HG02759 (cell line): ENCODE data around the gene CMKLR1.

Source experiments
- ATAC-seq: cut with Tn5 transposase; IDR thresholded peaks from one replicate; pipeline ENCODE4 v1.9.1; 2021; ENCODE audit warnings: mild to moderate bottlenecking, moderate library complexity; ENCODE audit not compliant: unreplicated experiment

Gene CMKLR1

DNA sequence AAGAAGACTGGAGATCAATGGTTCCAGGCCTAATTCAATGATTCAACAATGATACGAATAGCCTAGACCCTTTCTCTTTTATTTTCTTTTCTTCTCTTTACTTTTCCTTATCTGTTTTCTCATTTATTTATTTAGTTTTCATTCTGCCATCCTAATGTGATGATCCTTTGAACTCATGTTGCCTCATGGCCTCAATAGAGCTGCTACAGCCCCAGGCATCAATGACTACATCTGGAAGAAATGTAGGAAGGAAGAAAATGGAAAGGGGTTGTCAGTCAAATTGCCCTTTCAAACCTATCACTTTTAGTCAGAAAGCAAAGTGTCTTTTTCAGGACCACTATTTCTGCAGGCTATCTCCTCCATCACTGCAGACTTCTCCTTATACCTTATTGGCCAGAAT, 69.9 kb downstream of the CMKLR1 start:
- no peak for ATAC-seq

DNA sequence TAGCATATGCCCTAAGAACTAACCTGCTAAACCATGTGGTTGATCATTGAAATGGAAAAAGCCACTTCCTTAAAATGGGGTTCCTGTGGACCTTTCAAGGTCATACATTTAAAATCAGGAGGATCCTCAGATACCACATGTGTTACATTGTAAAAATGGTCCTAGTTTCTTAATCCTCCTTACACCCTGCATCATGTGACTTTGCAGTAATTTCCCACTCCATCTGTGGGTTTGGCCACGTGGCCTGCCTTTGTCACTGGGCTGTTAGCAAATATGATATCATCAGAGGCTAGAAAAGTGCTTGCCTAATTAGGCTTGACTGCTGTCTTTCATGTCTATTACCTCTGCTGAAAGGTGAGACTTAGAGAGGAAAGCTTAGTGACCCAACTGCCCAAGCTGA, 70.7 kb downstream of the CMKLR1 start:
- ATAC-seq: no peak

DNA sequence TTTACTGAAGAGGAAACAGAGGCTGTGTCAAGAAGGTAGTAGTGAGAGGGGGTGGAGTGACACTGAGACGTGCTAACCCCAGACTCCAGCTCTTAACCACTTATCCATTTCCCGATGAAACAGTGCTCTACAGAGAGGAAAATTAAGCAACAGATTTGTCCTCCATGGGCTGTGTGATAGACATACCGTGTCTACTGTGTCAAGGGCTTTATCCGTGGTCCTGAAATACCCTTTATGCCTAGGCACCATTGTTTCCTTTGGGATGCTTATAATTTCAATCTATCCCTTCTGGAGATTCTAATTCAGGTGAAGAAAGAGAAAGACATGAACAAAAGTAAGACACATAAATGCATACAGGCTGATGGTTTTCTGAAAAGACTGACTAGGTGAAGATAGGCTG, 71.7 kb downstream of the CMKLR1 start:
- no peak for ATAC-seq

DNA sequence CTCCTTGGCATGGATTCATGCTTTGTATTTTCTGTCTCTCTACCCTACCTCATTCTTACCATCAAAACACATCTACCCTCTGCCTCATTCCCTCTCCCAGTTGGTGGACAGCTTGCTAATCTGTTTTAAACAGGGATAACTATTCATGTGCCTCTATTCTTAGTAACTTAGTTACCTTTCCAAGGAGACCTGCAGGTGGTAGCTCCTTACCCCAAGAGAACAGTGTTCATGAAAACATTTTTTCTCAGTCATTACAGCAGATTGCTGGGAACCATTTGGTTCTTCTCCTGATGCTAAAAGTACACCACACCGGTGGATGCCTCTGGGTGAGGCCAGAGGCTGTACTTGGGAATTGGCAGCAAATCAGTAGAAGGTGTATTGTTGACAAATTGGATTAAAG, 73.0 kb downstream of the CMKLR1 start:
- no peak for ATAC-seq

DNA sequence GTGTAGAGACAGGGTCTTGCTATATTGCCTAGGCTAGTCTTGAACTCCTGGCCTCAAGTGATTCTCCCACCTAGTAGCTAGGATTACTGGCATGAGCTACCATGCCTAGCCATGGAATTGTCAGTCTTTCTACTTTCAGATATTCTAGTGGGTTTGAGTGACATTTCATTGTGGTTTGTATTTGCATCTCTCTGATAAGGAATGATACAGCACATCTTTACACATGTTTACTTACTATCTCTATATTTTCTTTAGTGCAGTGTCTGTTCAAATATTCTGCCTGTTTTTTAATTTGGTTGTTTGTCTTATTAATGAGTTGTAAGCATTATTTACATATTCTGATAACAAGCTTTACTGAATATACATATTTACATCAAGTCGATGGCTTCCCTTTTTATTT, 73.6 kb downstream of the CMKLR1 start:
- ATAC-seq: no peak

DNA sequence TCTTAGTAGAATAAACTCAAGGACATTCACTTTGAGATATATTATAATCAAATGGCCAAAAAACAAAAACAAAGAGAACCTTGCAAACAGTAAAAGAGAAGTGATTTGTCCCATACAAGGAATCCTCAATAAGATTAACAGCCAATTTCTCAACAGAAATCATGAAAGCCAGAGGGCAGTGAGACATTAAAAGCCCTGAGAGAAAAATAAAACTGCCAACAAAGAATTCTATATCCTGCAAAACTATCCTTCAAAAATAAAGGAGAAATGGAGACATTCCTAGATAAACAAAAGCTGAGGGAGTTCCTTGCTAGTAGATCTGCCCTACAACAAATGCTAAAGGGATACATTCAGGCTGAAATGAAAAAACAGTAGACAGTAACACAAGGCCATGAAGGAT, 78.1 kb downstream of the CMKLR1 start:
- no peak for ATAC-seq

DNA sequence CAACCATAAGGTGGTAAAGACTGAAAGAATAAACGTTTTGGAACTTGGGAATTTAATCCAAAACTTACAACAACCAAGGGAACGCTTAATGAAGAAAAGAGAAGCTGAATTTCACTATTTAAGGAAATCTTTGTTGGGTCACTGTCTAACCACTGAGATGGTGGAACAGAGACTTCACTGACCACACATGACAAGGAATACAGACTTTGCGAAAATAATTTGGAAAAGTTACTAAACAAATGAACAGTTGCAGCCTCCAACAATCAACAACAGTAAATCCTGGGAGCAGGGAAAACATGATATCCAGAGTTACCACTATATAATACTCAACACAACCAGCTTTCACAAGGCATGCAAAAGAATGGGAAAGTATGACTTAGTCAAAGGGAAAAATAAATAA, 79.1 kb downstream of the CMKLR1 start:
- ATAC-seq: no peak

DNA sequence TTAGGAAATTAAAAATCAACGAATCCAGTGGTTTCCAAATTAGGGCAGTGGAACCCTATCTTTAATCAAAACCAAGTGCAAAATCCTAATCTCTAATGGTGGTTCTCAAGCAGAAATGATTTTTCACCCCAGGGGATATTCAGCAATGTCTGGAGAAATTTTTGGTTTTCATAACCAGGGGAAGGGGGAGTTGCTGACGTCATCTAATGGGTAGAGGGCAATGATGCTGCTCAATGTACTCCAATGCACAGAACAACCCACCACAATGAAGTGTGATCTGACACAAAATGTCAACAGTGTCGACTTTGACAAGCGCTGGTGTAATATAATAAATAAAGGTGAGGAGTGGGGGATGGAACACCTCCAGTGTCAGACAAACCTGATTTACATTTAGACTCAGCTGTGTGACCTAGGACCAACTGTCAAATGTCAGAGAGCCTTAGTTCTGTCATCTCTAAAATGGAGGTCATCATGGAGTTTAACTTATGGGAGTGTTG, 81.5 kb downstream of the CMKLR1 start:
- ATAC-seq: no peak

DNA sequence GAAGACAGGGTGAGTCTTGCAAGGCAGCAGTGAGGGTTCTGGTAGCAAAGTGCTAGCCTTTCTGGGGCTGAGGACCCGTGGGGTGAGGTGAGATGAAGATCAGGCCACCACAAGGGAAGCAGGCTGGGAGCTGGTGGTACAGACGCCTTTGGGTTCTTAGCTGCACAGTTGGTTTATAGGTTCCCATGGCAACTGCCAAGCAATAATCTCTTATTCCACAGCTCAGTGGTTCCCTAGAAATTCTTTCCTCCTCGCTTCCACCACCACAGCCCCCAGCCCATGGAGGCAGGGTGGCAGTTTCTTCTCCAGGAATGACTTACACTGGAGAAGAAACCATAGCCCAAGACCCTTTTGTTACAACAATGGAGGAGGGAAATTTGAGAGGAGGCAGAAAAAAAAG, 82.1 kb downstream of the CMKLR1 start:
- ATAC-seq: no peak

DNA sequence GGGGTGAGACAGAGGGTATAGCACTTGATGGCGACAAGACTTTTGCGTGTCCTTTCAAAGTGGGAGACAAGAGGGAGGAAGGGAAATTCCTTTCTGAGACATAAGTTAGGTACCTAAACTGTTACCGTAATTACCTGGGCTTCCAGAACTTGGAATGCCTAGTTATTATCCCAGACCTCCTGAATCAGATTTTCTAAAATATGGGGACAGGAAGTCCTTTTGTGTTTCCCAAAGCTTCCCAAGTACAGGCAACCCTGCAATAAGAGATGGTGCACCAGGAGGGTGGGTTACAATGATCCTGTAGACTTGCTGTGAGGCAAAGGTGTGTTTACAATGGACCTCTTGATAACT, 83.9 kb downstream of the CMKLR1 start:
- no peak for ATAC-seq

DNA sequence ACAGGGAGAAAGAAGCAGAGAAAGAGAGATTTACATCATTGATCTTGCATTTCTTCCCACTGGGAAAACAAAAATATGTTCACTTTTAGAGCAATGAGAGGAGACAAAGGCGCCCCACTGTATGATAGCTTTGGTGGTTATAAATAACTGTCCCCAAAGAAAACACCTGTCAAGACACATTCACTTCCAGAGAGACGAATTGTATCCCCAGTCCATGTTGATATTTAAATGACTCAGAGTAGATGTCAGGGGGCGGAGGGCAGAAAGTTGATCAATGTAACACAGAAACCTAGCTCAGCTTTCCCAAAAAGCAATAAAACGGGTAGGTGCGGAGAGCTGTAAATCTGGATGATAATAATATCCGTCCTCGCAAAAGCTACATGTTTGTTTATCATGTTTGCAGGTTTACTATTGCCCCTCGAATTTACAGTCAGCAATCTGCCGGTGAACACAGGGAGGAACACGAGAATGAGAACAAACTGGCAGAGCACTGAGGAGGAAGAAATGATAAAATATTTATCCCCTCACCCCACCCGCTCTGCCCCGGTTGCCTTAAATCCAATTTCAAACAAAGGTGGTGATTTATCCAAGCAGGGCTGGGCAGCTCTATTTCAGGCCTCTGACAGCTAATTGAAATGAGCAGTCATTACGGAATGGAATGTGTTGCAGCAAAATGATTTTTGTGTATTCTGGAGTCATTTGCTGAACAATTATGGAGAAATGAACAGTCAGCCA, 84.4 kb downstream of the CMKLR1 start:
- no peak for ATAC-seq

DNA sequence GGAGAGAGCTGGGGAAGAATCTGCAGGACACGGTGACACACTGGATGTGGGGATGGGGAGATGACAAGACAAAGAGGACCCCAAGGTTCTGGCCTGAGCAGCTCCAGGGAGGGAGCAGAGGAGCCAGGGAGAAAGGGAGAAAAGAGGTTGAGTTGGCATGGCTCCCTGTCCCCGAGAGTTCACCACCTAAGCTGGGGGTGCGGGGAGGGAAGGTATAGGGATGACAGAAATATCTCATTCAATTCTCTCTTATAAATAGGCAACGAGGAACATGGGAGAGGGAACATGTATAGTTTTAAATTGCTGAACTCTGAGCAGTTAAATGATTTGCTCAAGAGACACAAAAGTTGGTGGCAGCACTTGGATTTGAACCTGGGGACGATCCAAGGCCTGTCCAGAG, 85.1 kb downstream of the CMKLR1 start:
- ATAC-seq: no peak

DNA sequence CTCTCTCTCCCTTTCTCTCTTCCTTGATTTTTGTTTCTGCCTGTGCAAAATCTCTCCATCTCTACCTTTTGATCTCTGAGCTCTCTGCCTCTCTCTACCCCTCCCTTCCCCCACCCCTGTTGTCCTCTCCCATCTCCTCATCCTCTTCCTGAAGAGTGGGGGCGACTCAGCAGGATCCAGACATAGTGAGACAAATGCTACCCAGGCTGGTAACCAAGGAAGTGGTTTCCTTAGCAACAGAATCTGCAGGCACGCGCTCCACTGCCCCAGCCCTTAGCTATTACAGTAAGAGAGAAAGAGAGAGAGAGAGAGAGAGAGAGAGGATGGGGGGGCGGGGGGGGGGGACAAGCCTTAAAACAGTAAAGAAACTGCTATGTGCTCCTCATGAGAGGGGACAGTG, 85.6 kb downstream of the CMKLR1 start:
- ATAC-seq: no peak

DNA sequence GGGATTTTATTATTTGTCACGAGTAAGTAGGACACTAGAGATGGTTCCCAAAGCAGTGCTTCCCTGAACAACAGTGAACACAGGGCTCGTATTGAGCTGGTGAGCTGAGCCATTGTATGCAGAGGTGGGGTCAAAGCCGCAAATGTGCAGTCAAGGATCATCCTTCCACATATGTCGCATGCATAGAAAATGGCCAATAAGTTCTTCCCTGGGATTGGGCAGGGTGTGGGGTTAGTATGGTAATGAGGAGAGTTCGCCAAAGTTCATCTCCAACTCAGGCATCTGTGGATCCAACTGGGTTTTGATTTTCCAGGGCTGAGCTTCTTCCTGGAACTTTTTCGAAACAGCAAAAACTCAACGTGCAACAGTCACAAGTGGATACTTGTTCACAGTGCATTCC, 86.6 kb downstream of the CMKLR1 start:
- ATAC-seq: no peak

DNA sequence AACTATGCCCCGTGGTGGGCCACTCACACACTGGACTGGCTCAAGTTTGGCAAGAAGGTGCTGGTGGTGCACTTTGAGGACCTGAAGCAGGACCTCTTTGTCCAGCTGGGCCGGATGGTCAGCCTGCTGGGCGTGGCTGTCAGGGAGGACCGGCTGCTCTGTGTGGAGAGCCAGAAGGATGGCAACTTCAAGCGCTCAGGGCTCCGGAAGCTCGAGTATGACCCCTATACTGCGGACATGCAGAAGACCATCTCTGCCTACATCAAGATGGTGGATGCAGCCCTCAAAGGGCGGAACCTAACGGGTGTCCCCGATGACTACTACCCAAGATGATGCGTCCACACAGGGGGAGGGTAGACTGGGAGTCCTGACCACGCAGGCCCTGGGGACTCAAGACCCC, 91.1 kb downstream of the CMKLR1 start:
- no peak for ATAC-seq

DNA sequence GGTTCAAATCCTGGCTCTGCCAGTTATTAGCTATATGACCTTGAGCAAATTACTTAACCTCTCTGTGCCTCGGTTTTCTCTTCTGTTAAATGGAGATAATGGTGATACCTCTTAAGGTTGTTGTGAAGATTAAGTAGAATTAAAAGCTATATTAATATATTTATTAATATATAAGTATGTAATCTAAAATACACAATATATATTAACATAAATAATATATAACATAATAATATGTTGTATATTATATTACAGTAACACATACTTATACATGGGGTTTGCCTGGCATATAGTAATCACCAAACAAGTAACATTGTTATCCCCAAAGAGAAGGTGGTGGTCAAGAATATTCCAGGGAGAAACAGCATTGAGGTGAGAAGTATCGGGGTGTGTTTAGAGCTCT, 92.0 kb downstream of the CMKLR1 start:
- ATAC-seq: no peak

DNA sequence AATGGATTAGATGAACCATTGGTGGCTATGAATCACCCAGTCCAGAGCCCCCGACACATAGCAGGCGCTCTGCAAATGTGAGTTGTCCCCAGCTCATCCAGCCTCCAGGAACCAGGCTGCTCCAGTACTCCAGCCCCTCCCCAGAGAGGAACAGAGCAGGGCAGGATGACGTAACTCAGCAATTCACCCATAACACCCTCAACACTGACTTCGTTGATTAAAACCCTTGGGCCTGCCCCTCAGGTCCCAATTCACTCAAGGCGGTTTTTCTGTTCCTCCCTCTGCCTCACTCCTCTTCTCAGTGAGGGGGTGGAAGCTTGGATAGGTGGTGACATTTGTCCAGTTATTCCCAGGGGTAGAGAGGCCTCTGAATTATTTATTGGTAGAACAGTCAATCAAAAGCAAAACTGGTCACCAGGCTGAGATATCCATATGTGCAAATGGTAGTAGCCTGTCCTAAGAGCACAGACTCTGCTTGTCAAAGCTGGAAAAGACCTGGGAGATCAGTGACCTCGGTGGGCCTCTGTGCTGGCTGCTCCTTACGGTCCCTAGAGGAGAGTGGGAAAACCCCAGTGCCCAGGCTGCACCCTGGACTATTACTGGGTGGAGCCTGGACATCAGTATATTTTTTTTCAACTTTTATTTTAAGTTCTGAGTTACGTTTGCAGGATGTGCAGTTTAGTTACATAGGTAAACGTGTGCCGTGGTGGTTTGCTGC, 97.0 kb downstream of the CMKLR1 start:
- ATAC-seq: no peak

DNA sequence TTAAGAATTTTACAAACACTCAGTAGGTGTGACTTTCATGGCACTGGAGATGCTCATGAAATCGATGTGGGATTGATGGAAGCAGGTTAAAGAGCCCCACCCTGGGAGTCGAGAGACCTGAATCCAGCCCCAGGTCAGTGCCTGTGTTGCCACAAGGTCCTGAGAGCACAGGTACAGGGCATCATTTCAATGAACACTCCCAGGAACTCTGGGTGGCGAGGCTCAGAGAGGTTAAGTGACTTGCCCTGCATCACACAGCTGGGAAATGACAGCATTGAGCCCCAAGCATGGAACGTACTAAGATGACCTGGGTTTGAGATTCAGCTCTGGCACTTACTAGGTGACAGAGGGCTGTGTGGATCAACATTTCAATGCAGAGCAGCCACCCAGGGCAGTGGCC, 98.2 kb downstream of the CMKLR1 start:
- no peak for ATAC-seq

DNA sequence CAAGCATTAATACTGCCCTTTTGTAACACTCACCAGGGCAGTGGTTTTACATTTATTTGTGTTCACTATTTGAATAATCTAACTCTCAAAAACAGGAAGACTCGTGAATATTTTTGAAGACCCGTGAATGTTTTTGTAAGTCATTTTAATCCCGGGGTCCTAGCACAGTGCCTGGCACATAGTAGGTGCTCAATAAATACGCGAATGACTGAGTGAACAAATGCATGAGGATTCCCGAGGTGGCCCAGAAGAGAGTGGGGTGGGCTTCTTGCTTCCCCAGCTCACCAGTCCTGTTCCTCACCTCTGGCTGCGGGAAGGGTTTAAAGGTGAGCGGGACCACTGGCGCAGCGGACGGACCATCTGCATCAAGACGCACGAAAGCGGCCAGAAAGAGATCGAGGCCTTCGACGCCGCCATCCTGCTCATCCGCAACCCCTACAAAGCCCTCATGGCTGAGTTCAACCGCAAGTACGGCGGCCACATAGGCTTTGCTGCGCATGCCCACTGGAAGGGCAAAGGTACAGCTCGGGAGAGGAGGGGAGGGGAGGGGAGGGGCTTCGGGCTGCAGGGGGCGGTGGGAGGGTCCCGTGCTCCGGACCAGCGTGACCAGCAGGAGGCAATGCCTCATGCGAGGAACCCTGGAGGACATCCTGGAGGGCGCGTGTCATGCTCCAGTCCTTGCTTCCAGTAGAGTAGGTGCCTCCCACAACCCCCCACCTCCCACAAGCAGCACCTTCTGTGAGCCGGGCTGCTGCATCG, 98.9 kb downstream of the CMKLR1 start:
- ATAC-seq: no peak

DNA sequence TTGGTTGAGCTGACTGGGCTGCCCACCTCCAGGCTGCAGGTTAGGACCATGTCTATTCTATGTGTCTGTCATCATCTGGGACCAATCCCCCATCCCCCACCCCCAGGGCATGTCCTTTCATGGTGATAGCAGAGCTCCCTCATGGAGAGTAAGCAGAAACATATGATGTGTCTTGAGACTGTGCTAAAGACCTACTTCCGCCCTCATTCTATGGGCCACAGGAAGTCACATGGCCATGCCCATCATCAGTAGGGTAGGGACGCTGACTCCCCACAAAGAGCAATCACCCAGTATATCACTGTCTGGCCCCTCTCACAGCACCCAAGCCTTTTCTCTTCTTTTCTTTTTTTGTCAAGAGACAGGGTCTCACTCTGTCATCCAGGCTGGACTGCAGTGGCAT, 99.7 kb downstream of the CMKLR1 start:
- ATAC-seq: no peak

DNA sequence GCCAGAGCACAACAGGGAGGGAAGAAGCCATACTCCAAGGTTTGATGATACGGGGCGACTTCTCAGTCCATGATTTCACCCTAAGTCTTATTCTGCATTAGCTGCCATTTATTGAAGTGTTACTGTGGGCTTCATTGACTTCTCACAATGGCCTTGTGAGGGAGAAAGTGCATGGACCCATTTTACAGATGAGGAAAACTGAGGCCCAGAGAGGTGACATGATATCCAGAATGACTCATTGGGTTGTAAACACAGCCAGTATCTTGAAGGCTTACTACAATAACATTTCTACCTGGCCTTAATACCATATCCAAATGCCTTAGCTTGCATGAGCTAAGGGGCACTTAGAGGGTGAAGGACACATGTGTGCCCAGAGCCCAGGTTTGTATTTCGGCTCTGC, 100.6 kb downstream of the CMKLR1 start:
- no peak for ATAC-seq
